ENCODE results near the gene METTL14.

Gene METTL14

GRCh38 chr4:118751629-118752323 is 66.6 kb downstream of the METTL14 start:
- Histone ChIP-seq H3K9me3 (ENCODE audit: control insufficient read depth, low read length) (no peaks in the 10 kb centered on the region), H3K79me1 (replicated peaks; ENCODE audit: low read length, poor library complexity, severe bottlenecking) (peaks cover 11% of the 10 kb centered on the region), H3K4me1 (ENCODE audit: control insufficient read depth, insufficient read depth, low read depth, low read length) (no peaks in the 10 kb centered on the region), H3K4me2 (ENCODE audit: low read length, poor library complexity, severe bottlenecking) (no peak overlapping the region), H2BK15ac (ENCODE audit: low read depth, poor library complexity, severe bottlenecking) (no peak overlapping the region), H4K91ac (ENCODE audit: low read length) (no peak overlapping the region), H3K4me3 (ENCODE audit: insufficient read depth in 1 of 2, low read depth in 1 of 2, low read length in 2 of 2) (peak overlapping the region in 1 of 2 experiments; percentile 51), H3K36me3 (ENCODE audit: control insufficient read depth in 1 of 2, insufficient read depth in 2 of 2, low read depth in 1 of 2, low read length in 2 of 2) (peaks cover 13 to 90% of the 10 kb centered on the region in 2 experiments), H2BK5ac (ENCODE audit: low read depth, low read length, poor library complexity, severe bottlenecking) (no peak overlapping the region), H3K14ac (ENCODE audit: low read length in 2 of 2) (no peak overlapping the region), H2AK5ac (ENCODE audit: low read length, severe bottlenecking) (no peak overlapping the region), H3K27me3 (ENCODE audit: control insufficient read depth in 1 of 2, insufficient read depth in 1 of 2, low read length in 2 of 2) (no peaks in the 10 kb centered on the region), H3K9ac (ENCODE audit: low read length) (peak overlapping the region; percentile 51), H3K4ac (ENCODE audit: low read depth in 1 of 2, low read length in 2 of 2) (no peak overlapping the region), H2AFZ (ENCODE audit: low read depth, low read length) (no peak overlapping the region), H2BK12ac (ENCODE audit: low read length in 2 of 2) (no peak overlapping the region), H3K27ac (ENCODE audit: low read length, poor library complexity, severe bottlenecking) (no peak overlapping the region), H4K8ac (ENCODE audit: low read length) (no peak overlapping the region), H3K23ac (ENCODE audit: low read length in 2 of 2) (no peak overlapping the region), H3K18ac (ENCODE audit: low read depth in 1 of 2, low read length in 2 of 2) (no peak overlapping the region), H2BK120ac (ENCODE audit: low read depth, low read length) (no peak overlapping the region)
- DNase-seq = no peak
- no CpG with 5 or more reads among the region's 2 CpGs for WGBS

GRCh38 chr4:118752551-118752950 is 67.4 kb downstream of the METTL14 start:
- no peak for DNase-seq
- Histone ChIP-seq H3K14ac (ENCODE audit: low read length in 2 of 2) (no peak overlapping the region), H3K23ac (ENCODE audit: low read length in 2 of 2) (no peak overlapping the region), H3K27me3 (ENCODE audit: control insufficient read depth in 1 of 2, insufficient read depth in 1 of 2, low read length in 2 of 2) (no peaks in the 10 kb centered on the region), H3K4me2 (ENCODE audit: low read length, poor library complexity, severe bottlenecking) (no peak overlapping the region), H2BK5ac (ENCODE audit: low read depth, low read length, poor library complexity, severe bottlenecking) (no peak overlapping the region), H2BK12ac (ENCODE audit: low read length in 2 of 2) (no peak overlapping the region), H2BK15ac (ENCODE audit: low read depth, poor library complexity, severe bottlenecking) (no peak overlapping the region), H3K27ac (ENCODE audit: low read length, poor library complexity, severe bottlenecking) (no peak overlapping the region), H3K36me3 (ENCODE audit: control insufficient read depth in 1 of 2, insufficient read depth in 2 of 2, low read depth in 1 of 2, low read length in 2 of 2) (peaks cover 12 to 95% of the 10 kb centered on the region in 2 experiments), H2AFZ (ENCODE audit: low read depth, low read length) (no peak overlapping the region), H3K9me3 (ENCODE audit: control insufficient read depth, low read length) (no peaks in the 10 kb centered on the region), H3K18ac (ENCODE audit: low read depth in 1 of 2, low read length in 2 of 2) (no peak overlapping the region), H3K4ac (ENCODE audit: low read depth in 1 of 2, low read length in 2 of 2) (no peak overlapping the region), H3K79me1 (replicated peaks; ENCODE audit: low read length, poor library complexity, severe bottlenecking) (peaks cover 11% of the 10 kb centered on the region), H4K91ac (ENCODE audit: low read length) (no peak overlapping the region), H3K4me3 (ENCODE audit: insufficient read depth in 1 of 2, low read depth in 1 of 2, low read length in 2 of 2) (no peak overlapping the region), H2AK5ac (ENCODE audit: low read length, severe bottlenecking) (no peak overlapping the region), H3K4me1 (ENCODE audit: control insufficient read depth, insufficient read depth, low read depth, low read length) (no peaks in the 10 kb centered on the region), H4K8ac (ENCODE audit: low read length) (no peak overlapping the region), H3K9ac (ENCODE audit: low read length) (peak overlapping the region; percentile 51), H2BK120ac (ENCODE audit: low read depth, low read length) (no peak overlapping the region)
- 100% methylated on average over 2 of the region's 2 CpGs for WGBS

- Histone ChIP-seq H3K27me3 (ENCODE audit: control insufficient read depth in 1 of 2, insufficient read depth in 1 of 2, low read length in 2 of 2) (no peaks in the 10 kb centered on the region), H4K91ac (ENCODE audit: low read length) (no peak overlapping the region), H3K9me3 (ENCODE audit: control insufficient read depth, low read length) (no peaks in the 10 kb centered on the region), H2AK5ac (ENCODE audit: low read length, severe bottlenecking) (no peak overlapping the region), H2BK15ac (ENCODE audit: low read depth, poor library complexity, severe bottlenecking) (no peak overlapping the region), H3K27ac (ENCODE audit: low read length, poor library complexity, severe bottlenecking) (no peak overlapping the region), H2BK120ac (ENCODE audit: low read depth, low read length) (no peak overlapping the region), H3K4me2 (ENCODE audit: low read length, poor library complexity, severe bottlenecking) (no peak overlapping the region), H3K79me1 (replicated peaks; ENCODE audit: low read length, poor library complexity, severe bottlenecking) (peaks cover 11% of the 10 kb centered on the region), H3K4me3 (ENCODE audit: insufficient read depth in 1 of 2, low read depth in 1 of 2, low read length in 2 of 2) (no peak overlapping the region), H3K36me3 (ENCODE audit: control insufficient read depth in 1 of 2, insufficient read depth in 2 of 2, low read depth in 1 of 2, low read length in 2 of 2) (peaks cover 9 to 93% of the 10 kb centered on the region in 2 experiments), H2BK5ac (ENCODE audit: low read depth, low read length, poor library complexity, severe bottlenecking) (no peak overlapping the region), H3K4ac (ENCODE audit: low read depth in 1 of 2, low read length in 2 of 2) (no peak overlapping the region), H3K9ac (ENCODE audit: low read length) (peak overlapping the region; percentile 23), H2AFZ (ENCODE audit: low read depth, low read length) (no peak overlapping the region), H4K8ac (ENCODE audit: low read length) (no peak overlapping the region), H3K4me1 (ENCODE audit: control insufficient read depth, insufficient read depth, low read depth, low read length) (no peaks in the 10 kb centered on the region), H2BK12ac (ENCODE audit: low read length in 2 of 2) (no peak overlapping the region), H3K23ac (ENCODE audit: low read length in 2 of 2) (no peak overlapping the region), H3K14ac (ENCODE audit: low read length in 2 of 2) (no peak overlapping the region), H3K18ac (ENCODE audit: low read depth in 1 of 2, low read length in 2 of 2) (no peak overlapping the region)
- no peak for DNase-seq
Measured at GRCh38 chr4:118753096-118753495, 67.9 kb downstream of the METTL14 start.

GRCh38 chr4:118753685-118754084 is 68.5 kb downstream of the METTL14 start:
- Histone ChIP-seq H3K4me1 (ENCODE audit: control insufficient read depth, insufficient read depth, low read depth, low read length) (no peaks in the 10 kb centered on the region), H3K18ac (ENCODE audit: low read depth in 1 of 2, low read length in 2 of 2) (no peak overlapping the region), H2BK120ac (ENCODE audit: low read depth, low read length) (no peak overlapping the region), H3K23ac (ENCODE audit: low read length in 2 of 2) (no peak overlapping the region), H3K4ac (ENCODE audit: low read depth in 1 of 2, low read length in 2 of 2) (no peak overlapping the region), H2BK5ac (ENCODE audit: low read depth, low read length, poor library complexity, severe bottlenecking) (no peak overlapping the region), H2AK5ac (ENCODE audit: low read length, severe bottlenecking) (no peak overlapping the region), H3K79me1 (replicated peaks; ENCODE audit: low read length, poor library complexity, severe bottlenecking) (peaks cover 11% of the 10 kb centered on the region), H2BK12ac (ENCODE audit: low read length in 2 of 2) (no peak overlapping the region), H4K8ac (ENCODE audit: low read length) (no peak overlapping the region), H3K14ac (ENCODE audit: low read length in 2 of 2) (no peak overlapping the region), H3K9me3 (ENCODE audit: control insufficient read depth, low read length) (no peaks in the 10 kb centered on the region), H3K4me2 (ENCODE audit: low read length, poor library complexity, severe bottlenecking) (no peak overlapping the region), H2AFZ (ENCODE audit: low read depth, low read length) (no peak overlapping the region), H3K27me3 (ENCODE audit: control insufficient read depth in 1 of 2, insufficient read depth in 1 of 2, low read length in 2 of 2) (no peaks in the 10 kb centered on the region), H3K27ac (ENCODE audit: low read length, poor library complexity, severe bottlenecking) (no peak overlapping the region), H4K91ac (ENCODE audit: low read length) (no peak overlapping the region), H3K4me3 (ENCODE audit: insufficient read depth in 1 of 2, low read depth in 1 of 2, low read length in 2 of 2) (no peak overlapping the region), H2BK15ac (ENCODE audit: low read depth, poor library complexity, severe bottlenecking) (no peak overlapping the region), H3K9ac (ENCODE audit: low read length) (peak overlapping the region; percentile 23), H3K36me3 (ENCODE audit: control insufficient read depth in 1 of 2, insufficient read depth in 2 of 2, low read depth in 1 of 2, low read length in 2 of 2) (peaks cover 9 to 87% of the 10 kb centered on the region in 2 experiments)
- no peak for DNase-seq
- 89% methylated on average over 1 of the region's 1 CpG for WGBS

Data from mesenchymal stem cell (in vitro differentiated cells and primary cell).